Loucy (cell line): ENCODE results near the gene HBS1L.
"Not testable (repeated sequence)": the region's sequence is repeated elsewhere in the genome, so short reads cannot be mapped to it uniquely, and the experiment has no call there.

Experiments used
- EZH2phosphoT487 ChIP-seq: fragments of 200-600 bp; IDR thresholded peaks from 2 replicates; pipeline ENCODE4 v1.6.1; 2018; ENCODE audit warnings: antibody characterized with exemption, mild to moderate bottlenecking, moderate library complexity, borderline replicate concordance
- TF ChIP-seq, protein P1 (sequence below): fragments of 200-600 bp; sonication (generic); conservative IDR thresholded peaks from 2 replicates; pipeline ENCODE4 v1.5.1; 2014; ENCODE audit warnings: mild to moderate bottlenecking, antibody characterized with exemption, low read length

GRCh38 chr6:135058299-135058698 is 3.7 kb upstream of the HBS1L start:
- TF ChIP-seq, protein P1, sequence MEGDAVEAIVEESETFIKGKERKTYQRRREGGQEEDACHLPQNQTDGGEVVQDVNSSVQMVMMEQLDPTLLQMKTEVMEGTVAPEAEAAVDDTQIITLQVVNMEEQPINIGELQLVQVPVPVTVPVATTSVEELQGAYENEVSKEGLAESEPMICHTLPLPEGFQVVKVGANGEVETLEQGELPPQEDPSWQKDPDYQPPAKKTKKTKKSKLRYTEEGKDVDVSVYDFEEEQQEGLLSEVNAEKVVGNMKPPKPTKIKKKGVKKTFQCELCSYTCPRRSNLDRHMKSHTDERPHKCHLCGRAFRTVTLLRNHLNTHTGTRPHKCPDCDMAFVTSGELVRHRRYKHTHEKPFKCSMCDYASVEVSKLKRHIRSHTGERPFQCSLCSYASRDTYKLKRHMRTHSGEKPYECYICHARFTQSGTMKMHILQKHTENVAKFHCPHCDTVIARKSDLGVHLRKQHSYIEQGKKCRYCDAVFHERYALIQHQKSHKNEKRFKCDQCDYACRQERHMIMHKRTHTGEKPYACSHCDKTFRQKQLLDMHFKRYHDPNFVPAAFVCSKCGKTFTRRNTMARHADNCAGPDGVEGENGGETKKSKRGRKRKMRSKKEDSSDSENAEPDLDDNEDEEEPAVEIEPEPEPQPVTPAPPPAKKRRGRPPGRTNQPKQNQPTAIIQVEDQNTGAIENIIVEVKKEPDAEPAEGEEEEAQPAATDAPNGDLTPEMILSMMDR: not testable (repeated sequence)
- not testable (repeated sequence) for TF ChIP-seq EZH2phosphoT487
